Stomach (tissue), 9 donors: Measurements from ENCODE around the gene CTIF. TPM values are rescaled to one million over a fixed set of nuclear protein-coding genes. Genes with fewer than 3 reads are reported as not detected.
A peak's percentile ranks its signal among the peaks of the same experiment; 100 is the strongest.

ENCODE experiments used
- DNase-seq, 2 donors: peaks; one replicate each; pipeline versions ENCODE4 v3.0.0 to v3.0.0-alpha.2; 2013 to 2019
- H3K27ac ChIP-seq, 5 donors: fragments of 200-600 bp in 4 of 5; sonication (generic) in 4 of 5; one replicate each; pipeline ENCODE4 v1.5.1; 2013 to 2019; ENCODE audit warnings: mild to moderate bottlenecking in 1 of 5, moderate library complexity in 1 of 5
- H3K27me3 ChIP-seq, 3 donors: fragments of 200-600 bp; sonication (generic); one replicate each; pipeline ENCODE4 v1.5.1; 2017 to 2019; ENCODE audit warnings: mixed run types in 1 of 3
- H3K36me3 ChIP-seq, 4 donors: fragments of 200-600 bp; sonication (generic); 1 replicate in 3 of 4; 2 replicates in 1 of 4; pipeline ENCODE4 v1.5.1; 2016 to 2019
- H3K4me1 ChIP-seq, 4 donors: fragments of 200-600 bp; sonication (generic); one replicate each; pipeline ENCODE4 v1.5.1; 2016 to 2019
- H3K4me3 ChIP-seq, 4 donors: fragments of 200-600 bp; sonication (generic) in 3 of 4; one replicate each; pipeline ENCODE4 v1.5.1; 2016 to 2019; ENCODE audit warnings: mild to moderate bottlenecking in 1 of 4
- H3K9me3 ChIP-seq, 4 donors: fragments of 200-600 bp; sonication (generic); one replicate each; pipeline ENCODE4 v1.5.1; 2016 to 2019
- CTCF ChIP-seq, 7 experiments: fragments of 450-650 bp in 4 of 7; fragments of 200-600 bp in 3 of 7; sonication (generic) in 3 of 7; IDR thresholded peaks; one replicate each; pipeline ENCODE4 v1.5.1; 2016 to 2019; ENCODE audit warnings: antibody characterized with exemption in 7 of 7, control low read depth in 2 of 7, mild to moderate bottlenecking in 1 of 7
- EP300 ChIP-seq: sonication (generic); formaldehyde crosslinking; IDR thresholded peaks from one replicate; pipeline ENCODE4 v1.6.1; 2017; ENCODE audit warnings: antibody characterized with exemption
- POLR2A ChIP-seq, 4 donors: fragments of 450-650 bp; IDR thresholded peaks; one replicate each; pipeline ENCODE4 v1.6.1; 2016; ENCODE audit warnings: antibody characterized with exemption in 4 of 4, control low read depth in 2 of 4, mild to moderate bottlenecking in 1 of 4, moderate library complexity in 1 of 4
- POLR2AphosphoS5 ChIP-seq, 3 donors: sonication (generic); formaldehyde crosslinking; IDR thresholded peaks; one replicate each; pipeline ENCODE4 v1.6.1; 2016; ENCODE audit warnings: antibody characterized with exemption in 3 of 3
- WGBS, 5 donors: extraction: QIAGEN DNeasy Blood & Tissue Kit in 3 of 5; methylation state at CpG; one replicate each; pipeline versions ENCODE4 v1.1.5 to v1.1.7; 2013 to 2018; 5-methylcytosine and 5-hydroxymethylcytosine counted together
- intact Hi-C: fragments of 100-400 bp; cut with DNase I; formaldehyde crosslinking; loops from one replicate; pipeline ENCODE4 v1.15.1; 2023; ENCODE audit warnings: low total_unique reads
- polyA plus RNA-seq, 3 donors: library from polyadenylated mRNA; stranded (reverse); fragments of 200-250 nt; gene quantifications; one replicate each; pipeline ENCODE4 v1.2.3, GENCODE V29; 2013
- total RNA-seq, 5 donors: library from RNA; depleted of rRNA; stranded (reverse); fragments of >200 nt; gene quantifications; one replicate each; pipeline versions ENCODE4 v1.1.0 to v1.2.3, GENCODE V29; 2014 to 2016
- donor health status: healthy with polysubstance abuse.
- donor health status: Bipolar disorder and iron deficiency.
- donor health status: healthy.

The CTIF gene
- total and polyA plus RNA-seq, 8 donors: 16.3 to 105 (median 30.3) TPM

- no peaks in the 10 kb centered on the region for H3K36me3 ChIP-seq
- TF ChIP-seq CTCF (IDR thresholded peaks at IDR 0.05) (no peak), POLR2A (IDR thresholded peaks at IDR 0.05) (no peak), EP300 (no peak)
- DNase-seq: peak; percentile 42 to 56
- intact Hi-C loops: no loop called here
- no peaks in the 10 kb centered on the region for H3K27me3 ChIP-seq
- WGBS, 5 donors: 72 to 82% (median 78%) methylated on average over 15 of the region's 15 CpGs
- H3K4me3 ChIP-seq: no peak overlapping the region
- H3K9me3 ChIP-seq: no peaks in the 10 kb centered on the region
- peaks cover 6 to 29% (median 17%) of the 10 kb centered on the region in 4 donors for H3K4me1 ChIP-seq
- peak overlapping the region in 1 of 5 donors; percentile 33 for H3K27ac ChIP-seq
Measured at GRCh38 chr18:48589797-48590519, 51.1 kb downstream of the CTIF start.

GRCh38 chr18:48590678-48591077 is 51.8 kb downstream of the CTIF start:
- DNase-seq: no peak
- no peak for TF ChIP-seq EP300
- no peak for TF ChIP-seq CTCF (IDR thresholded peaks at IDR 0.05)
- no peak for TF ChIP-seq POLR2A (IDR thresholded peaks at IDR 0.05)
- TF ChIP-seq POLR2AphosphoS5 (IDR thresholded peaks at IDR 0.05): no peak
- 79 to 94% (median 90%) methylated on average over 5 of the region's 5 CpGs for WGBS, 5 donors
- Histone ChIP-seq H3K4me3 (no peak overlapping the region), H3K36me3 (peaks cover 0 to 7% (median 0%) of the 10 kb centered on the region in 4 donors), H3K27ac (peak overlapping the region in 2 of 5 donors; percentile 22 to 33), H3K27me3 (no peaks in the 10 kb centered on the region), H3K9me3 (no peaks in the 10 kb centered on the region), H3K4me1 (peaks cover 6 to 30% (median 17%) of the 10 kb centered on the region in 4 donors)
- intact Hi-C loops: no loop called here

GRCh38 chr18:48592540-48593171 is 53.8 kb downstream of the CTIF start:
- no peak overlapping the region for H3K4me3 ChIP-seq
- H3K9me3 ChIP-seq: no peaks in the 10 kb centered on the region
- H3K36me3 ChIP-seq: peaks cover 0 to 10% (median 0%) of the 10 kb centered on the region in 4 donors
- H3K4me1 ChIP-seq: peaks cover 6 to 30% (median 19%) of the 10 kb centered on the region in 4 donors
- intact Hi-C loops: no loop called here
- H3K27ac ChIP-seq: peak overlapping the region in 1 of 5 donors; percentile 1
- TF ChIP-seq EP300: no peak
- no peak for TF ChIP-seq POLR2A (IDR thresholded peaks at IDR 0.05)
- TF ChIP-seq CTCF (IDR thresholded peaks at IDR 0.05): no peak
- TF ChIP-seq POLR2AphosphoS5 (IDR thresholded peaks at IDR 0.05): no peak
- H3K27me3 ChIP-seq: no peaks in the 10 kb centered on the region
- 86 to 94% (median 92%) methylated on average over 17 of the region's 17 CpGs for WGBS, 5 donors
- no peak for DNase-seq

- H3K9me3 ChIP-seq: no peaks in the 10 kb centered on the region
- no peak for DNase-seq
- WGBS, 5 donors: 69 to 85% (median 81%) methylated on average over 12 to 13 of the region's 13 CpGs
- TF ChIP-seq CTCF (IDR thresholded peaks at IDR 0.05): no peak
- no peak for TF ChIP-seq EP300
- TF ChIP-seq POLR2AphosphoS5 (IDR thresholded peaks at IDR 0.05): peak in 1 of 3 donors; percentile 17
- TF ChIP-seq POLR2A (IDR thresholded peaks at IDR 0.05): no peak
- no peak overlapping the region for H3K4me3 ChIP-seq
- peaks cover 5 to 27% (median 17%) of the 10 kb centered on the region in 4 donors for H3K4me1 ChIP-seq
- H3K36me3 ChIP-seq: peaks cover 0 to 10% (median 0%) of the 10 kb centered on the region in 4 donors
- peak overlapping the region in 2 of 5 donors; percentile 10 to 36 for H3K27ac ChIP-seq
- intact Hi-C loops: no loop called here
- no peaks in the 10 kb centered on the region for H3K27me3 ChIP-seq
Measured at GRCh38 chr18:48594471-48595094, 55.8 kb downstream of the CTIF start.
